Epithelial cell of proximal tubule (primary cell): ENCODE results near the gene PLEKHG4. TPM values are rescaled to one million over a fixed set of nuclear protein-coding genes. Genes with fewer than 3 reads are reported as not detected.

Experiments used
- DNase-seq: peaks from one replicate; pipeline ENCODE4 v3.0.0-alpha.2; 2011; ENCODE audit warnings: low read depth
- H3K4me3 ChIP-seq: 2 replicates; pipeline ENCODE4 v1.5.1; 2011; ENCODE audit warnings: low read depth, mild to moderate bottlenecking, low read length
- CTCF ChIP-seq: conservative IDR thresholded peaks from 2 replicates; pipeline ENCODE4 v1.5.1; 2012; ENCODE audit warnings: low read depth, mild to moderate bottlenecking, low read length
- total RNA-seq: library from RNA; depleted of rRNA; stranded (reverse); fragments of >200 nt; gene quantifications from 2 replicates; pipeline ENCODE4 v1.2.3, GENCODE V29; 2015

Gene PLEKHG4
- total RNA-seq, 1 donor from 2014 or later = 10.2 TPM

GRCh38 chr16:67294171-67294757 is 14.9 kb downstream of the PLEKHG4 start:
- DNase-seq = no peak
- H3K4me3 ChIP-seq = no peak overlapping the region
- TF ChIP-seq CTCF = no peak

- H3K4me3 ChIP-seq = no peak overlapping the region
- TF ChIP-seq CTCF = no peak
- no peak for DNase-seq
Measured at GRCh38 chr16:67294938-67295361, 15.6 kb downstream of the PLEKHG4 start.

GRCh38 chr16:67296420-67296819 is 17.1 kb downstream of the PLEKHG4 start:
- no peak for DNase-seq
- no peak for TF ChIP-seq CTCF
- H3K4me3 ChIP-seq = no peak overlapping the region

- no peak for TF ChIP-seq CTCF
- no peak overlapping the region for H3K4me3 ChIP-seq
- no peak for DNase-seq
Measured at GRCh38 chr16:67298277-67298676, 18.9 kb downstream of the PLEKHG4 start.

GRCh38 chr16:67299269-67299668 is 19.9 kb downstream of the PLEKHG4 start:
- no peak for TF ChIP-seq CTCF
- H3K4me3 ChIP-seq = no peak overlapping the region
- no peak for DNase-seq

GRCh38 chr16:67301080-67301782 is 21.9 kb downstream of the PLEKHG4 start:
- no peak for TF ChIP-seq CTCF
- no peak for DNase-seq
- H3K4me3 ChIP-seq = no peak overlapping the region

GRCh38 chr16:67302076-67302475 is 22.7 kb downstream of the PLEKHG4 start:
- no peak overlapping the region for H3K4me3 ChIP-seq
- DNase-seq = no peak
- TF ChIP-seq CTCF = no peak
